GM12872 (cell line): Measurements from ENCODE around the gene CD80.

Source experiments
- CTCF ChIP-seq: IDR thresholded peaks from 3 replicates; pipeline ENCODE4 v1.5.1; 2011; ENCODE audit warnings: low read depth, mild to moderate bottlenecking, low read length, moderate library complexity; ENCODE audit not compliant: insufficient read depth

Gene CD80

DNA sequence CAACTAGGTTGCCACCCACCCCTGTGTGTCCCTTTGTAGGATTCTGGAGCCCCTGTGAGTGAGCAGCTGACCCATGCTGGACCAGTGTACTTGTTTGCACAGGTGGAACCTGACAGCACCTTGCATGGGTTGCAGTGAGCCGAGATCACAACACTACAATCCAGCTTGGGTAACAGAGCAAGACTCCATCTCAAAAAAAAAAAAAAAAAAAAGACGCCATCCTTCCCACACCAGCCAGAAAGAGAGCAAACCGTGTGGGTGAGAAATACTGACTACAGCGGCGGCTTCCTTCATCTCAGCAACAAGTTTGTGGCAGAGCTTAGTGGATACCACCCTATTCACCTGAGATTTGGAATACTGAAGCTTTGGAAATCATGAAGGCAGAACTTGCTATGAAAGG, 746 bp upstream of the CD80 start:
- no peak for TF ChIP-seq CTCF

DNA sequence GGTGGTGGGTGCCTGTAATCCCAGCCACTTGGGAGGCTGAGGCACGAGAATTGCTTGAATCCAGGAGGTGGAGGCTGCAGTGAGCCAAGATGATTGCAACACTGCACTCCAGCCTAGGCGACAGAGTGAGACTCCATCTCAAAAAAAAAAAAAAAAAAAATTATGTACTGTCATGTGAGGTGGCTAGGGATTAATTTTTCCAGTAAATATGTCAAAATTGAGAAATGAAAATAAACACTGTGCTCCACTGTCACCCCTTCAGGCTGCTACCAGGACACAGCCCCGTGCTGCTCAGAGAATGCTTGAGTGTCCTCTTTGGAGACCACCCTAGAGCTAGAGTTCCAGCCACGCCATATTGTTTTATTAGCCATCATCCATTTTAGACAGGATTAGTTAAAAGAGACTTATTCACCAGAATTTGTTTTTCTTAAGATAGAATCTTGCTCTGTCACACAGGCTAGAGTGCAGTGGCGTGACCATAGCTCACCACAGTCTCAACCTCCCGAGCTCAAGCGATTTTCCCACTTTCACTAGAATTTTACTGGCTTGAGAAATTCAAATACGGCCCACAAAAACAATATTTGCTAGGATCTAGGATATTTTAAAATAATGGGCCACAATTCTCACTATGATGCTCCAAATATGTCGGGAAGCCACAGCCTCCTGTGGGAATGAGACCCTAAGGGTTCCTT, 642 bp downstream of the CD80 start:
- no peak for TF ChIP-seq CTCF

DNA sequence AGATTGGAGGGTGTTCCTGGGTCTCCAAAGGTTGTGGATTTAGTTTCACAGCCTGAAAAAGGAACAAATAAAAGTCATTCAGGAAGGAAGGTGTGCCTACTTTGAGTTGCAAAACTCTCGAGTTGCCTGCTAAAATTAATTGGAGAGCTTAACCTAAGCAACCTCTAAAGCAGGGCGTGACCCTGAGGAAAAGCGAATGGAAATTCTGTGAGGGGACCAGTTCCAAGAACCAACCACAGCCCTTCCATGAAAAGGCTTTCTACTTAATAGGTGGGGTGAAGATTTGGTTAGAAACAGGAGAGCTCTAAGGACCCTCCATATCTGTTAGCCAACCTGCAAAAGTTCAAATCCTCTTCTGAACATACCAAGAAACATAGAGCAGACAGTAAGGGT, 1.5 kb downstream of the CD80 start:
- no peak for TF ChIP-seq CTCF

DNA sequence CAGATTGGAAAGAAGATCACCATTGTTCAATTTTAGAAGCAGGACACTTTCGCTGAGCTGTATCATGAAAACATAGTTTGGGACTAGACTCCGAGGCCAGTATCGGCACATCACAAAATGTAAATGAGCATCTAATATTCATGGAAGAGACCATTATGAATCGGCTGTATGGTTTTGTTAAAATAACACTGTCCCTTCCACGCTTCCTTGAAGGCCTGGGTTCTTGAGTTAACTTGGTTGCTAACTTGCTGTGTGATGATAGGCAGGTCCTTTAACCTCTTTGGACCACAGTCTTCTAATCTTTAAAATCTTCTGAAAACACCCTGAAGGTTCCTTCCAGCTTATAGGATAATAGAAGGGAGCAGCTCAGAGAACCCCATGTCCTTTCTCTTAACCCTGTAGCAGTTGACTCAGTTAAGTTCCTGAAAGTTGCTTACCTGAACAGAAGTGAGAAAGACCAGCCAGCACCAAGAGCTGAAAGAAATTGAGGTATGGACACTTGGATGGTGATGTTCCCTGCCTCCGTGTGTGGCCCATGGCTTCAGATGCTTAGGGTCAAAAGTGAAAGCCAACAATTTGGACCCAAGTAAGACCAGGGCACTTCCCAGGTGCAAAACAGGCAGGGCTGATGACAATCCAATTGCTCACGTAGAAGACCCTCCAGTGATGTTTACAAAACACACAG, 2.1 kb downstream of the CD80 start:
- no peak for TF ChIP-seq CTCF

GRCh38 chr3:119555929-119556328, 3.5 kb downstream of the CD80 start:
- no peak for TF ChIP-seq CTCF

GRCh38 chr3:119555309-119555735, 4.1 kb downstream of the CD80 start:
- no peak for TF ChIP-seq CTCF

DNA sequence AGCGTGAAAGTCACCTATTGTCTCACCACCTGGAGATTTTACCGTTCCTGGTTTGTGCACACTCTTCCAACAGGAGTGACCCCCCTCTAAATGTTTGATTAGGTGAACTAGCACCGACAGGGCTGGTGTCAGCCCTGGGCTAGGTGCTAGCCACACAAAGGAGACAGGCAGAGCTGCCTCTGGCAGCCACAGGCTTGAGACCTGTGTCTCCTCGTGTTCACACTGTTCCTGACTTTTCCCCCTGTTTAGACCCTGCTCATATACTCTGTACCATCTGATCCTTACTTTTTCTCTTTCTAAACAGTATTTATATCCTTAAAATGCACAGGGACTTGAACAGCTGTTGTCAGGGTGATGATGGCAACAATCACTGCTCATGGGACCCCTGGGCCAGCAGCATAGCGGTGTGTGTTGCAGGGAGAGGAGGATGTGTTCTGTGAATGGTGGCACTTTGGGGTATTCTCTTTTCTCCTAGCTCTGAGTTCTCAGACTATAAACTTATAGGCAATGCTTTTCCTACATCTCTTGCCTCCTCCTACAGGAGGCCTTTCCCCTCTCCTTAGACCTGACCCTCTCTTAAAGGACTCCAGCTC, 5.5 kb downstream of the CD80 start:
- TF ChIP-seq CTCF = no peak
